PFSK-1 (cell line): ENCODE results near the gene ZNF112.

Experiments used
- POLR2AphosphoS5 ChIP-seq: IDR thresholded peaks from 2 replicates; pipeline ENCODE4 v1.6.1; 2012; ENCODE audit warnings: low read depth, mild to moderate bottlenecking, control low read depth, low read length, moderate library complexity
- TAF1 ChIP-seq: IDR thresholded peaks from 2 replicates; pipeline ENCODE4 v1.6.1; 2012; ENCODE audit warnings: low read length, control low read depth, borderline replicate concordance; ENCODE audit not compliant: insufficient read depth
- TF ChIP-seq, protein P1 (sequence below), 2 experiments: IDR thresholded peaks; 2 replicates each; pipeline versions ENCODE4 v1.6.1 to v1.8.0; 2011 to 2012; ENCODE audit warnings: low read depth in 2 of 2, low read length in 2 of 2, control low read depth in 1 of 2, inconsistent platforms in 1 of 2, mild to moderate bottlenecking in 1 of 2, moderate library complexity in 1 of 2; ENCODE audit not compliant: insufficient read depth in 1 of 2

DNA sequence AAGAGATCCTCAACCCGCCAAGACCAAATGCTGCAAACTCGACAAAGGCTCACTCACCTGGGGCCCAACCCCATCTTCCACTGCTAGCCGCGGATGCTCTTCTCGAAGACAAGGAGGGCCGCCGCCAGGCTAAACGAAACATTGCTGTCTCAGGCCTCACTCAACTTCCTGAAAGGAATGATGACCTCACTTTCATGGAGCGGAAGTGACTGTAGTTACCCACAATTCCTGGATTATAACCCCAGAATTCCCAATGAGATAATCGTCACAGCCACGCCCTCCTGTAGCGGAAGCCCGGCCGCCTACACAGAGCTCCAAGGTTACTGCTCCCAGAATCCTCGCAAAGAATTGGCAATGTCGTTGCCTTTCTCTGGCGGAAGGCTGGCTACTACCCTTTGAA is 10.5 kb upstream of the ZNF112 start:
- TF ChIP-seq, protein P1, sequence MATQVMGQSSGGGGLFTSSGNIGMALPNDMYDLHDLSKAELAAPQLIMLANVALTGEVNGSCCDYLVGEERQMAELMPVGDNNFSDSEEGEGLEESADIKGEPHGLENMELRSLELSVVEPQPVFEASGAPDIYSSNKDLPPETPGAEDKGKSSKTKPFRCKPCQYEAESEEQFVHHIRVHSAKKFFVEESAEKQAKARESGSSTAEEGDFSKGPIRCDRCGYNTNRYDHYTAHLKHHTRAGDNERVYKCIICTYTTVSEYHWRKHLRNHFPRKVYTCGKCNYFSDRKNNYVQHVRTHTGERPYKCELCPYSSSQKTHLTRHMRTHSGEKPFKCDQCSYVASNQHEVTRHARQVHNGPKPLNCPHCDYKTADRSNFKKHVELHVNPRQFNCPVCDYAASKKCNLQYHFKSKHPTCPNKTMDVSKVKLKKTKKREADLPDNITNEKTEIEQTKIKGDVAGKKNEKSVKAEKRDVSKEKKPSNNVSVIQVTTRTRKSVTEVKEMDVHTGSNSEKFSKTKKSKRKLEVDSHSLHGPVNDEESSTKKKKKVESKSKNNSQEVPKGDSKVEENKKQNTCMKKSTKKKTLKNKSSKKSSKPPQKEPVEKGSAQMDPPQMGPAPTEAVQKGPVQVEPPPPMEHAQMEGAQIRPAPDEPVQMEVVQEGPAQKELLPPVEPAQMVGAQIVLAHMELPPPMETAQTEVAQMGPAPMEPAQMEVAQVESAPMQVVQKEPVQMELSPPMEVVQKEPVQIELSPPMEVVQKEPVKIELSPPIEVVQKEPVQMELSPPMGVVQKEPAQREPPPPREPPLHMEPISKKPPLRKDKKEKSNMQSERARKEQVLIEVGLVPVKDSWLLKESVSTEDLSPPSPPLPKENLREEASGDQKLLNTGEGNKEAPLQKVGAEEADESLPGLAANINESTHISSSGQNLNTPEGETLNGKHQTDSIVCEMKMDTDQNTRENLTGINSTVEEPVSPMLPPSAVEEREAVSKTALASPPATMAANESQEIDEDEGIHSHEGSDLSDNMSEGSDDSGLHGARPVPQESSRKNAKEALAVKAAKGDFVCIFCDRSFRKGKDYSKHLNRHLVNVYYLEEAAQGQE (IDR thresholded peaks at IDR 0.05; ENCODE audit: insufficient read depth in 1 of 2, low read depth in 2 of 2, low read length in 2 of 2) = no peak
- TF ChIP-seq TAF1 (no peak), POLR2AphosphoS5 (no peak)
